GM18951 (cell line): ENCODE data around the gene KCNIP4.

Experiments used
- POLR2A ChIP-seq: IDR thresholded peaks from 4 replicates; pipeline ENCODE4 v1.6.1; 2011; ENCODE audit warnings: mild to moderate bottlenecking; ENCODE audit not compliant: insufficient read length, insufficient read depth; ENCODE audit errors: extremely low read depth
- in situ Hi-C: fragments of 300-500 bp; cut with MboI; formaldehyde crosslinking; loops from one replicate; pipeline ENCODE4 v1.12.0; 2022; ENCODE audit warnings: low sequenced_read_pairs, mixed read lengths, inconsistent platforms; ENCODE audit not compliant: unreplicated experiment

Gene KCNIP4

GRCh38 chr4:21209860-21210259 is 738.7 kb downstream of the KCNIP4 start:
- in situ Hi-C loops = no loop called here
- TF ChIP-seq POLR2A = no peak

GRCh38 chr4:21205821-21206531 is 742.6 kb downstream of the KCNIP4 start:
- in situ Hi-C loops = no loop called here
- no peak for TF ChIP-seq POLR2A

DNA sequence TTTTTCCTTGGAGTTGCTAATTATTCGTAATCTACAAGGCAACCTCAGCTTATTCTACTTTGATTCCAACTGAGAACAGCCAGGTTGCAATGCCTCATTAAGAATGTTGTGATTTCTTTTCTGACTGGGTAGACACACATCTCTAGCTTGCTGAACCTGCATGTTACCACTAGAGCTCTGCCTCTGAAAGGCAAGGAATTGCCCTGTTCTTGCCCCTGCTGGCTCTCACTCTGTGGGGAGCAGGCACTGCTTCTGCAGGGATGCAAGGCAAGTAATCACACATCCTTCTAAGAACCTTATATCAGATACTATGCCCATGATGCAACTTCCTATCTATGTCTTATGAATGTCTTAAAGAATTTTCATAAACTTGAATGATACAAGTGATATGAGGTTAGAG is 745.2 kb downstream of the KCNIP4 start:
- no peak for TF ChIP-seq POLR2A
- in situ Hi-C loops = no loop called here

- no peak for TF ChIP-seq POLR2A
- in situ Hi-C loops = no loop called here
Measured at GRCh38 chr4:21202959-21203358, 745.6 kb downstream of the KCNIP4 start.

DNA sequence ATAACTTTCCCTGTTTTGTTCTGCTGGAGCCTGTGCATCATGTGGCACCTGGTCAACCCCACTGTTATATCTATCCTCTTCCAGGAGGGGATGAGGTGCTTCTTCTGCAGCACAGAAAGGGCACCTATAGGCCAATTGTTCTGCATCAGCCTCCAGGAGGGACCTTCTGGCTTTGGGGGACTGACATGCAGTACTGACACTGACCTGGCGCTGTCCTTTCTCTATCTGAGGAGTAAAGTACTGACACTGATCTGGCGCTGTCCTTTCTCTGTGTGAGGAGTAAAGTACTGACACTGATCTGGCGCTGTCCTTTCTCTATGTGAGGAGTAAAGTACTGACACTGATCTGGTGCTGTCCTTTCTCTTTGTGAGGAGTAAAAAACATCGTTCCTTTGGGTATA is 749.9 kb downstream of the KCNIP4 start:
- in situ Hi-C loops = no loop called here
- TF ChIP-seq POLR2A = no peak

GRCh38 chr4:21195682-21196081 is 752.9 kb downstream of the KCNIP4 start:
- no peak for TF ChIP-seq POLR2A
- in situ Hi-C loops = no loop called here

GRCh38 chr4:21192367-21192766 is 756.2 kb downstream of the KCNIP4 start:
- no peak for TF ChIP-seq POLR2A
- in situ Hi-C loops = no loop called here

- no peak for TF ChIP-seq POLR2A
- in situ Hi-C loops = no loop called here
Measured at GRCh38 chr4:21191317-21191716, 757.3 kb downstream of the KCNIP4 start.

DNA sequence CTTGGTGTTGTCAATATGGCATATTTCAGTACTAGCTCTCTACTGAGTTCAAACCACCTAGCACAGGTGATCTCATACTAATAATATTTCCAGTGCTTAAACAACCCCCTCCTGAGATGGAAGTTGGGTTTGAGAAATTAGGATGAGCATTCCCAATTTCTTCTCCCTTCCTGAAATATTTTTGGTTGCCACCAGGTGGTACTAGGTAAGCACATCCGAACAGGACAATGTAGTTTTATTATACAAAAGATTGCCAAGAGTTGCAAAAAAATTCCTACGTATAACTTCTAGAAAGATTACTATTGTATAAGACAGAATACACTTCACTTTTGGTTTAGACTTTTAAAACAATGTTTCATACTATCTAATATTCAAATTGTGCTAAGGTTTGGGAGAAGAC is 763.8 kb downstream of the KCNIP4 start:
- TF ChIP-seq POLR2A = no peak
- in situ Hi-C loops = no loop called here

DNA sequence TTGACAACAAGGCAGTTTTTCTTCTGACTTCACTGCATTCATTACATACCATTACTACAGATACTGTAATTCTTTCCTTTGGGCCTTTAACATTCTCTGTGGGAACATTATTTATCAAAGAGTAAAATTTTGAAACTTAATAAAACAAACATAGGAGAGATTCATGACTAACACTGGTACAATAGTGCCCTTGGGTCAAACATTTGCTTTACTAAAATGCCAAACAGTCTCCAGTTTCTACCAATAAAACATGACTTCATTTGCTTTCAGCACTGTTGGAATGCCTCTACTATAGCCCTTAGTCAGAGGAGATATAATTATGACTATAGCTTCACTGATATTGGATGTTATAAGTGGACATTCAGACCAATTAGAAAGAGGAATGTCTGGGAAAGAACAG is 766.9 kb downstream of the KCNIP4 start:
- in situ Hi-C loops = no loop called here

GRCh38 chr4:21177871-21178270 is 770.7 kb downstream of the KCNIP4 start:
- TF ChIP-seq POLR2A = no peak
- in situ Hi-C loops = no loop called here

More for the DNA sequence above, 766.9 kb downstream of the KCNIP4 start:
- no peak for TF ChIP-seq POLR2A

DNA sequence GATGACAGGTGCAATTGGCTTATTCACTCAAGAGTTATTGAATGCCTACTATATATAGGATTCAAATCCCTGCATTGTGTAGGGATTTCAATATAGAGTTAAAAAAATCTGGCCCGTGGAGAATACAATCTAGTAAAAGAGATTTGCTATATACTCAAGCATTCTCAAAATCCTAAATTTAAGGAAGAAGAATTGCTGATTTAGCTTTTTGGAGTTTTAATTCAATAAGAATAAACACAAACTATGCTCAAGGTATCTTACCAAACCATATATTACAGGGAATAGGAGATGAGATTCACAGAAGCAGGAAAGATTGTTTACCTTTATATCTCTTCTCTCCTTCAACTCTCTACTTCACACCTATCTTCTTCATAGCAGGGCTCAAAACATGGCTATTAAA is 771.5 kb downstream of the KCNIP4 start:
- TF ChIP-seq POLR2A = no peak
- in situ Hi-C loops = no loop called here

DNA sequence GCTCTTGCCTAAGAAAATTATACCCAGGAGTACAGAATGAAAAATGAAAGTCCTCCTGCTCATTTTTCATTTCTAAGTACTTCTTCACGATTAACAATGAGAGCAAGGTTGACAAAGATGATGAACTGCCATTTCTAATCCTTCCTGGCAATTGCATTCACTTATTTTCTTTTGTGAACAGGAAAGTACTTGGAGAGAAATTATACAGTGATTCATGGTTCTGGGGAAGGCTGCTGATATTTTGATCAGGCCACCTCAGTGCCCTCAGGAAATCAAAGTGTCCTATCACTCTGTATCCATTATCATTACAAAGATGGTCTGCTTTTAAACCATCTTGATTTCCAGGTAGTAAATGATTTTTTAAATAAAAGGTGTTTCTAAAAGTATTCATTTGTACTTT is 780.9 kb downstream of the KCNIP4 start:
- in situ Hi-C loops = no loop called here

DNA sequence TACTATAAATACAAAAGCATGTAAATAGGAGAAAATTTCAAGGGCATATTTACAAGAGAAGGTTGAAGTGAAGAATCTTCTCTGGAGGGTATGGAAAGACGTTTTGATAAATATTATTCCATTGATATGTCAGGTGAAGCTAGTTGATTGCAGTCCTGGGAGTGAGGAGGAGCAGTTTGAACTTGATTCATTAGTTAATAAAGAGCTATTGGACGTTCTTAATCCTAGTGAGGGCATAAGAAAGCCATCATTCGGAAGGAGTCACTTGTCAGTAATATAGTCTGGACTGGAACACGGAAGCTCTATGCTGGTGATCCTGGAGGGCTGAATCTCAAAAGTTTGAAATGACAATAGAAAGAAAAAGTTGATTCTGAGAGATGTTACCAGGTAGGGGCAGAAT is 793.2 kb downstream of the KCNIP4 start:
- no peak for TF ChIP-seq POLR2A
- in situ Hi-C loops = no loop called here

More for the DNA sequence above, 780.9 kb downstream of the KCNIP4 start:
- TF ChIP-seq POLR2A = no peak

DNA sequence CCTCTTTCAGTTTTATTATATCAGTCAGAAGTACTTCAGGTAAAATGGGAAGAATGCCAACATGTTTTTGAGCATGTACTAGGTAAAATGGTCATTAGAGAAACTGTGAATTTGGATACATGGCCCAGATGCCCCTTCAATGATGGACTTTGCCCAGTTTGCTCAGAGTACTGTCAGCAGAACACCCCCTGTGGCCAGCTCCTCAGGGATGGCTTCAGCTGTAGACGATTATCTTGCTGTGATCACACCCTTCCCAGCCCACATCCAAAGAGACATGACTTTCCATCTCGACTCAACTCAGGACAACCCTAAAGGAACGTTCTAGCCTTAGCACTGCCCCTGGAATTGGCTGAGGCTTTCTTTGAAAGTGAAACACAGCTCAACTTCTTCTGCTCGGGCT is 809.2 kb downstream of the KCNIP4 start:
- no peak for TF ChIP-seq POLR2A
- in situ Hi-C loops = no loop called here

DNA sequence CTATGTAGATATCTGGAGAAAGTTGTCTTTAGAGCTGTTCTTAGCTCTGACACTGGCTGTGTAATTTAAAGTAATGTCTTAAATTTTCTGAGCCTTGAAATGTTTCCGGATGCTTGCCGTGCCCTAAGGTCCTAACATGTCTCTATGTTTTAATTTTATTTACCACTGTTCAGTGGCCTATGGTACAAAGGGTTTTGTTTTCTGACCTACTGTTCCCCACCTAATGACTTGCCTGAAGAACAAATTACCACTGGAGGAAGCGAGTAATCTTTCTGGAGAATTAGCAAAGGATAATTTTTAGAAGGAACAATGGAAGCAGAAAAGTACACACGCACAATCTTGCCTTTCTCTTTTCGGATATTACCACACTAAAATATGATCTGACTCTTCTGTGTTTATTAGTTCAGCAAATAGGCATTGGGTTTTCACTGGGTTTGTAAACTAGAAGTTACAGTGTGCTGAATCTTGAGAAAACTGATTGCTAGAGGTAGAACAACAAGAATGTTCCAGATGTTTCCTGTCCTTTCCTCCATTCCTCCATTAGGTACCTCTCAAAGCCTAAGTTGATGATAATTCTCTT is 812.4 kb downstream of the KCNIP4 start:
- TF ChIP-seq POLR2A = no peak
- in situ Hi-C loops = no loop called here
